Vagina (tissue), 2 donors: ENCODE results near the gene CIAO3. TPM values are rescaled to one million over a fixed set of nuclear protein-coding genes. Genes with fewer than 3 reads are reported as not detected.

ENCODE experiments used
- DNase-seq, 2 donors: peaks; one replicate each; pipeline ENCODE4 v3.0.0-alpha.2; 2017; ENCODE audit errors: extremely low spot score in 2 of 2
- H3K27ac ChIP-seq: fragments of 200-600 bp; sonication (generic); one replicate; pipeline ENCODE4 v1.5.1; 2019
- H3K27me3 ChIP-seq: fragments of 200-600 bp; sonication (generic); one replicate; pipeline ENCODE4 v1.5.1; 2019
- H3K36me3 ChIP-seq, 2 donors: fragments of 200-600 bp; sonication (generic); one replicate each; pipeline ENCODE4 v1.5.1; 2017 to 2019
- H3K4me1 ChIP-seq: fragments of 200-600 bp; sonication (generic); one replicate; pipeline ENCODE4 v1.5.1; 2019
- H3K4me3 ChIP-seq, 2 donors: fragments of 200-600 bp; sonication (generic); 1 replicate in 1 of 2; 2 replicates in 1 of 2; pipeline ENCODE4 v1.5.1; 2016 to 2019
- H3K9me3 ChIP-seq: fragments of 200-600 bp; sonication (generic); one replicate; pipeline ENCODE4 v1.5.1; 2019
- CTCF ChIP-seq, 3 experiments: fragments of 450-650 bp in 2 of 3; fragments of 200-600 bp in 1 of 3; sonication (generic) in 1 of 3; IDR thresholded peaks; one replicate each; pipeline ENCODE4 v1.5.1; 2017 to 2019; ENCODE audit warnings: antibody characterized with exemption in 3 of 3, mild to moderate bottlenecking in 2 of 3, moderate library complexity in 2 of 3
- POLR2A ChIP-seq, 2 donors: fragments of 450-650 bp; IDR thresholded peaks; one replicate each; pipeline ENCODE4 v1.6.1; 2017; ENCODE audit warnings: antibody characterized with exemption in 2 of 2, mild to moderate bottlenecking in 2 of 2, moderate library complexity in 2 of 2
- POLR2AphosphoS5 ChIP-seq, 2 donors: sonication (generic); formaldehyde crosslinking; IDR thresholded peaks; one replicate each; pipeline ENCODE4 v1.9.0; 2017; ENCODE audit warnings: antibody characterized with exemption in 2 of 2, mild to moderate bottlenecking in 2 of 2, low read depth in 1 of 2; ENCODE audit not compliant: insufficient read depth in 1 of 2
- intact Hi-C: fragments of 100-400 bp; cut with DNase I; formaldehyde crosslinking; loops from one replicate; pipeline ENCODE4 v1.15.1; 2023
- total RNA-seq: library from RNA; depleted of rRNA; stranded (reverse); fragments of >200 nt; gene quantifications from one replicate; pipeline ENCODE4 v1.2.3, GENCODE V29; 2016

Gene CIAO3
- total RNA-seq, 1 donor from 2014 or later: 32.7 TPM

- peaks cover 17% of the 10 kb centered on the region for H3K4me1 ChIP-seq
These were observed 37.4 kb downstream of the CIAO3 start for GRCh38 chr16:703406-703805.

DNA sequence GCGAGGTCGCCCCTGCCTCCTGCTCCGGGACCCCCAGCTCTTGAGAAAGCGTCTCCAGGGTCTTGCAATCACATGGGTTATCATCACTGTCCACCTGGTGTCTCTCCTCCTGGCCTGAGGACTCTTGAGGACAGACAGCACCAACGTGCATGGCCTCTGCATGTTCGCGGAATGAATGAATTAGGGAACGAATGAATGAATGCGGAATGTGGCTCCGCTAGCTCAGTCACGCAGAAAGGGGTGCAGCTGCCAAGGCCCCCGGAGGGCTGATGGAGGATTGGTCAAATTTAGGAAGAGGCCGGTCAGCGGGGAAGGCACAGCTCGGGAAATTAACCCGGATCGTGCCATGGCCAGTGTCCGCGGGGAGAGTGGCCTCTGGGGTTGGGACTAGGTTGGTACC is 38.5 kb downstream of the CIAO3 start:
- TF ChIP-seq CTCF (IDR thresholded peaks at IDR 0.05) (no peak), POLR2AphosphoS5 (IDR thresholded peaks at IDR 0.05; ENCODE audit: insufficient read depth in 1 of 2, low read depth in 1 of 2) (no peak), POLR2A (IDR thresholded peaks at IDR 0.05) (no peak)
- DNase-seq: no peak
- Histone ChIP-seq H3K4me1 (peaks cover 17% of the 10 kb centered on the region), H3K9me3 (no peaks in the 10 kb centered on the region), H3K4me3 (no peak overlapping the region), H3K27ac (no peak overlapping the region), H3K36me3 (no peaks in the 10 kb centered on the region), H3K27me3 (peaks cover 37% of the 10 kb centered on the region)
- intact Hi-C loops: no loop called here

More at GRCh38 chr16:703406-703805, 37.4 kb downstream of the CIAO3 start:
- Histone ChIP-seq H3K4me3 (no peak overlapping the region), H3K27ac (no peak overlapping the region), H3K9me3 (no peaks in the 10 kb centered on the region), H3K27me3 (peaks cover 37% of the 10 kb centered on the region), H3K36me3 (no peaks in the 10 kb centered on the region)
- TF ChIP-seq CTCF (IDR thresholded peaks at IDR 0.05): no peak
- TF ChIP-seq POLR2A (IDR thresholded peaks at IDR 0.05): no peak
- intact Hi-C loops: no loop called here
- no peak for DNase-seq

DNA sequence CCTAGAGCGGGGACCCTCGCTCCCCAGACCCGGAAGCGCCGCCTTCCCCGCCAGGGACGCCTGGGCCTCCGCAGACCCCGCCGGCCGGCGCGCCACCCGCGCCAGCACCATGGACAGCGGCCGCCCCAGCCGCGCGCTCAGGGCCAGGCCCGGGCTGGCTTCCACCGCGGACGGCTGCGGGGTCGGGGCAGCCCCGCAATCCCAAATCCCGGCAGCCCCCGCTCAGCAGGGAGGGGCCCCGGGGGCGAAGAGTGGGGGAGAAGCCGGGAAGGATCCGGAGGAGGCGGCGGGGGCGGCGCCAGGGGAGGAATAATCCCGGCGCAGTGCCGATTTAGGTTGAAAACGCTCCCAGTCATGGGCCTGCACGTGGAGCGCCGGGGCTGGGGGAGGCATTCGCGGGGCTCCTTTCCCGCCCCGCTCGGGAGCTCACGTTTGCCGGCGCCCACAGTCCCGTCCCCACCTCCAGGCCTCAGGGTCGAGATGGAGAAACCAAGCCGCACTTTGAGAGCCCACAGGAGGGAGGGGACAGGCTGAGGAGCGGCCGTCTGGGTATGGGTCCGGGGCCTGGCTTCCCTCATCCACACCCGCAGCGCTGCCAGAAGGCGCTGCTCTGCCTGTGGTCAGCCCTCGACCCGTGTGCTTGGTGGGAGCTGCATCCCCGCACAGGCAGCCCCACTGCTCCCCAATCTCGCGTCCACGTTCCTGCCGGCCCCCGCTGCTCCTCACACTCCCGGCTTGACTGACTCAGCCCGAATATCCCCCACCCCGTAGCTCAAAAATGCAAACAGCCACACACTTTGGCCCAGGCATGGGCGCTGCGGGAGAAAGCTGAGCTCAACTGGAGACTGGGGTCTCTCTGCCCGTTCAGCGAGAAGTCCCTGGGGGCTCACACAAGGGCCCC is 39.9 kb downstream of the CIAO3 start:
- H3K36me3 ChIP-seq: no peaks in the 10 kb centered on the region
- intact Hi-C loops: no loop called here

GRCh38 chr16:698911-699671 is 41.7 kb downstream of the CIAO3 start:
- DNase-seq: no peak
- Histone ChIP-seq H3K36me3 (no peaks in the 10 kb centered on the region), H3K27me3 (peaks cover 18% of the 10 kb centered on the region), H3K9me3 (no peaks in the 10 kb centered on the region), H3K27ac (no peak overlapping the region), H3K4me1 (peaks cover 29% of the 10 kb centered on the region), H3K4me3 (no peak overlapping the region)
- TF ChIP-seq POLR2A (IDR thresholded peaks at IDR 0.05) (no peak), POLR2AphosphoS5 (IDR thresholded peaks at IDR 0.05; ENCODE audit: insufficient read depth in 1 of 2, low read depth in 1 of 2) (no peak), CTCF (IDR thresholded peaks at IDR 0.05) (no peak)
- intact Hi-C loops: no loop called here

More for the DNA sequence above, 39.9 kb downstream of the CIAO3 start:
- H3K27me3 ChIP-seq: peaks cover 28% of the 10 kb centered on the region
- peaks cover 11% of the 10 kb centered on the region for H3K4me1 ChIP-seq
- H3K4me3 ChIP-seq: no peak overlapping the region
- DNase-seq: no peak
- no peaks in the 10 kb centered on the region for H3K9me3 ChIP-seq
- no peak overlapping the region for H3K27ac ChIP-seq
- TF ChIP-seq POLR2A (IDR thresholded peaks at IDR 0.05) (no peak), POLR2AphosphoS5 (IDR thresholded peaks at IDR 0.05; ENCODE audit: insufficient read depth in 1 of 2, low read depth in 1 of 2) (no peak), CTCF (IDR thresholded peaks at IDR 0.05) (no peak)
